ENCODE data around the gene LPCAT2. TPM values are rescaled to one million over a fixed set of nuclear protein-coding genes. Genes with fewer than 3 reads are reported as not detected.

The LPCAT2 gene
- polyA plus RNA-seq, 1 donor from 2014 or later = not detected

DNA sequence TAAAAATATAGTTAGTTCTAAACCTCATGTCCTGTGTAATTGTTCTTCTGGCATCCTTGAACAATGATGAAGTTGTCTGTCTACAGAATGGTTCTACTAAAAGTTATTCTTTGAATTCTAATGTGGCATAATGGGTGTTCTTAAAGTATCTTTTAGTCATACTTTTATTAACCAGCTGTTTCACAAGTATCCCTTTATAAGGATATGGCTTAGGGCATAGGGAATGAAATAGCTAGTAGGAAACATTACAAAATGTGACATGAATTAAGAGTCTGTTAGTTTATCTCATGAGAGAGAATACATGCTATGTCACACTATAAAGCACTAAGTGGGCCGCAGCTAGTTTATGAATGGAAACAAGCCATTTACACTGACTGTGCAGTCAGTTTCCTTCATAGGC is 31.3 kb downstream of the LPCAT2 start:
- Mint-ChIP-seq H3K4me1 (no peaks in the 10 kb centered on the region), H3K27me3 (no peaks in the 10 kb centered on the region), H3K36me3 (no peaks in the 10 kb centered on the region), H3K27ac (no peak overlapping the region), H3K9me3 (no peaks in the 10 kb centered on the region), H3K4me3 (no peak overlapping the region)

DNA sequence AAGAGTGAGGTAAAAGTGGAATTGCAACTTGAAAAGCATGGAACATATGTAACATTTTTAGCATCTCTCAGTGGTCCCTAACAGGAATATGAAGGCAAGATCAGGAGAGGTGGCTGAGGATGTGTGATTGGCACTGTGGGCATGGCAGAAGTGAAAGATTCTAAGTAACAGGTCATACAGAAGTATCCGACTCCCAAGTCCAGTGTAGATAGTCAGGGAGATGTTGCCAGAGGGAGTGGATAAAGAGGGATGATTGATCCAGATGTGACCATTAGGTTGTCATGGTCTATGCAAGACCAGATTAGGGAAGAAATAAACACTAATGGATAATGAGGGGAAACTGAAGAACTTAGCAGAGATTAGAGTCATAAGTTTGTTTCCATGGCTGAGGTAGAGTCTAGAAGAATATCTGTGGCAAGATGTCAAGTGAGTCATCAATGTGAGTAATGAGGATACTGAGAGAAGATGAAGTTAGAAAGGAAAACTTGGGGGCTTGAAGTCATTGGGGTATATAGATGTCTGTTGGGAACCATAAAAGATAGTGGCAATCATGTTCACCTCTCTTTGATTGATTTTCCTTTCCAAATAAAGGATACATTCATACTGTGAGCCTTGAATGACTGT is 33.7 kb downstream of the LPCAT2 start:
- no peaks in the 10 kb centered on the region for H3K27me3 Mint-ChIP-seq
- H3K4me1 Mint-ChIP-seq = no peaks in the 10 kb centered on the region
- H3K9me3 Mint-ChIP-seq = no peaks in the 10 kb centered on the region
- no peak overlapping the region for H3K27ac Mint-ChIP-seq
- H3K4me3 Mint-ChIP-seq = no peak overlapping the region
- no peaks in the 10 kb centered on the region for H3K36me3 Mint-ChIP-seq

GRCh38 chr16:55543472-55543871 is 34.6 kb downstream of the LPCAT2 start:
- Mint-ChIP-seq H3K9me3 (no peaks in the 10 kb centered on the region), H3K4me3 (no peak overlapping the region), H3K4me1 (no peaks in the 10 kb centered on the region), H3K27me3 (no peaks in the 10 kb centered on the region), H3K36me3 (no peaks in the 10 kb centered on the region), H3K27ac (no peak overlapping the region)

- Mint-ChIP-seq H3K27ac (no peak overlapping the region), H3K36me3 (no peaks in the 10 kb centered on the region), H3K9me3 (peaks cover 2 to 5% (median 3%) of the 10 kb centered on the region in 3 donors), H3K4me1 (no peaks in the 10 kb centered on the region), H3K4me3 (no peak overlapping the region), H3K27me3 (no peaks in the 10 kb centered on the region)
Observed at GRCh38 chr16:55552621-55553020, 43.7 kb downstream of the LPCAT2 start.

GRCh38 chr16:55555436-55555835 is 46.6 kb downstream of the LPCAT2 start:
- Mint-ChIP-seq H3K9me3 (peaks cover 2 to 5% (median 3%) of the 10 kb centered on the region in 3 donors), H3K4me3 (no peak overlapping the region), H3K27me3 (no peaks in the 10 kb centered on the region), H3K4me1 (no peaks in the 10 kb centered on the region), H3K36me3 (peaks cover 2% of the 10 kb centered on the region), H3K27ac (no peak overlapping the region)

DNA sequence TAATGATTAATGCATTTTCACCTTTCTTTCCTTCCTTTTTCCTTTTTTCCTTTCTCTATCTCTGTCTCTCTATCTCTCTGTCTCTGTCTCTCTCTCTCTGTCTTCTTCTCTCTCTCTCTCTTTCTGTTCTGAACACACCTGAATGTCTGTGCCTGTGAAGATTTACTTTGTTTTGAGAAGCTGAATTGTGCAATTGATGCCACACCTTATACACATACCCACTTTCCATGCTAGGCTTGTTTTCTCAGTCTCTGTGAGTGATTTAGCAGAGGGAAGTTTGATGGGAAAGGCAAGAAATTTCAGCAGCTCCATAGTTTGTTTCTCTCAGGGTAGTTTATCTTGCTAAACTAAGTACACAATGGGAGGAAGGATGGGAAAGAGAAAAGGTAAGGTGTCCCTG is 48.3 kb downstream of the LPCAT2 start:
- peaks cover 2% of the 10 kb centered on the region for H3K36me3 Mint-ChIP-seq
- no peak overlapping the region for H3K4me3 Mint-ChIP-seq
- no peaks in the 10 kb centered on the region for H3K4me1 Mint-ChIP-seq
- H3K27me3 Mint-ChIP-seq = no peaks in the 10 kb centered on the region
- H3K27ac Mint-ChIP-seq = no peak overlapping the region
- peaks cover 0 to 5% (median 3%) of the 10 kb centered on the region in 3 donors for H3K9me3 Mint-ChIP-seq

- H3K36me3 Mint-ChIP-seq = peaks cover 2% of the 10 kb centered on the region
- H3K4me3 Mint-ChIP-seq = no peak overlapping the region
- no peaks in the 10 kb centered on the region for H3K4me1 Mint-ChIP-seq
- no peaks in the 10 kb centered on the region for H3K27me3 Mint-ChIP-seq
- H3K27ac Mint-ChIP-seq = no peak overlapping the region
- no peaks in the 10 kb centered on the region for H3K9me3 Mint-ChIP-seq
Observed at GRCh38 chr16:55559233-55559632, 50.4 kb downstream of the LPCAT2 start.

- H3K9me3 Mint-ChIP-seq = no peaks in the 10 kb centered on the region
- no peak overlapping the region for H3K4me3 Mint-ChIP-seq
- no peak overlapping the region for H3K27ac Mint-ChIP-seq
- no peaks in the 10 kb centered on the region for H3K4me1 Mint-ChIP-seq
- H3K27me3 Mint-ChIP-seq = no peaks in the 10 kb centered on the region
- peaks cover 2% of the 10 kb centered on the region for H3K36me3 Mint-ChIP-seq
Observed at GRCh38 chr16:55559933-55560516, 51.2 kb downstream of the LPCAT2 start.

GRCh38 chr16:55561319-55561848 is 52.5 kb downstream of the LPCAT2 start:
- Mint-ChIP-seq H3K4me3 (no peak overlapping the region), H3K27me3 (no peaks in the 10 kb centered on the region), H3K4me1 (no peaks in the 10 kb centered on the region), H3K27ac (no peak overlapping the region), H3K9me3 (no peaks in the 10 kb centered on the region), H3K36me3 (peaks cover 2% of the 10 kb centered on the region)

- Mint-ChIP-seq H3K27me3 (no peaks in the 10 kb centered on the region), H3K36me3 (peaks cover 2% of the 10 kb centered on the region), H3K9me3 (no peaks in the 10 kb centered on the region), H3K4me3 (no peak overlapping the region), H3K4me1 (no peaks in the 10 kb centered on the region), H3K27ac (no peak overlapping the region)
Observed at GRCh38 chr16:55562936-55563335, 54.1 kb downstream of the LPCAT2 start.

- Mint-ChIP-seq H3K36me3 (no peaks in the 10 kb centered on the region), H3K4me1 (no peaks in the 10 kb centered on the region), H3K9me3 (no peaks in the 10 kb centered on the region), H3K27ac (no peak overlapping the region), H3K4me3 (no peak overlapping the region), H3K27me3 (peaks cover 1% of the 10 kb centered on the region)
Observed at GRCh38 chr16:55563797-55564196, 54.9 kb downstream of the LPCAT2 start.

GRCh38 chr16:55565086-55565485 is 56.2 kb downstream of the LPCAT2 start:
- Mint-ChIP-seq H3K27ac (peak overlapping the region in 1 of 3 donors; percentile 41), H3K9me3 (no peaks in the 10 kb centered on the region), H3K4me1 (no peaks in the 10 kb centered on the region), H3K27me3 (peaks cover 1% of the 10 kb centered on the region), H3K4me3 (no peak overlapping the region), H3K36me3 (no peaks in the 10 kb centered on the region)

DNA sequence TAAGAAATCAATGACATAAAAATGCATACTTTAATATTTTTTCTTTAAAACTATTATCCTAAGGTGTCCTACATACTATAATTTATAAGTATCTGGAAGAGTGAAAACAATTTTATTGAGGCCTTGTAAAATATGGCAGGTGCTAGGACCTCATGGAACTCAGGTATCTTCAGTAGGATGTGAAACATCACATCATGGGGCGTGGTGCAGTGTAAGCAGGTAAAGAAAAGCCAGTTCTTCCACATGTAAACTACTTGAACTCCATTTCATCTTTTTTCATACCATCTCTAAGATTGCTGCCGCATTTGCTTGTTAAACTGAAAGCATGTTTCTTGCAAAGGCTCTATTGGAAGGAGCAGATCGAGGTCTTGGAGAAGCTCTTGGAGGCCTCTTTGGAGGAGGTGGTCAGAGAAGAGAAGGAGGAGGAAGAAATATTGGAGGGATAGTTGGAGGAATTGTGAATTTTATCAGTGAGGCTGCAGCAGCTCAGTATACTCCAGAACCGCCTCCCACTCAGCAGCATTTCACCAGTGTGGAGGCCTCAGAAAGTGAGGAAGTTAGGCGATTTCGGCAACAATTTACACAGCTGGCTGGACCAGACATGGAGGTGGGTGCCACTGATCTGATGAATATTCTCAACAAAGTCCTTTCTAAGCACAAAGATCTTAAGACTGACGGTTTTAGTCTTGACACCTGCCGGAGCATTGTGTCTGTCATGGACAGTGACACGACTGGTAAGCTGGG is 57.7 kb downstream of the LPCAT2 start, which contains the start of gene CAPNS2:
TSS of gene CAPNS2 (plus strand) at position 253 of the 744 bp plus-strand sequence. CDS start at position 326, 73 bp downstream.
- Mint-ChIP-seq H3K4me3 (no peak within 1 kb of the TSS), H3K9me3 (no peaks in the 10 kb centered on the region), H3K36me3 (no peaks in the 10 kb centered on the region), H3K27ac (no peak within 1 kb of the TSS), H3K4me1 (no peaks in the 10 kb centered on the region), H3K27me3 (peaks cover 1% of the 10 kb centered on the region)

- Mint-ChIP-seq H3K27me3 (peaks cover 1% of the 10 kb centered on the region), H3K36me3 (no peaks in the 10 kb centered on the region), H3K4me1 (no peaks in the 10 kb centered on the region)
Observed at GRCh38 chr16:55567382-55567781, 58.5 kb downstream of the LPCAT2 start.

GRCh38 chr16:55568207-55568606 is 59.3 kb downstream of the LPCAT2 start:
- Mint-ChIP-seq H3K27me3 (peaks cover 1% of the 10 kb centered on the region), H3K4me1 (no peaks in the 10 kb centered on the region), H3K27ac (no peak overlapping the region), H3K9me3 (no peaks in the 10 kb centered on the region), H3K36me3 (no peaks in the 10 kb centered on the region), H3K4me3 (no peak overlapping the region)

More at GRCh38 chr16:55567382-55567781, 58.5 kb downstream of the LPCAT2 start:
- Mint-ChIP-seq H3K27ac (no peak overlapping the region), H3K9me3 (no peaks in the 10 kb centered on the region), H3K4me3 (no peak overlapping the region)

Data from IgD-negative memory B cell (primary cell).